ENCODE results near the gene MAPK14.

The MAPK14 gene

DNA sequence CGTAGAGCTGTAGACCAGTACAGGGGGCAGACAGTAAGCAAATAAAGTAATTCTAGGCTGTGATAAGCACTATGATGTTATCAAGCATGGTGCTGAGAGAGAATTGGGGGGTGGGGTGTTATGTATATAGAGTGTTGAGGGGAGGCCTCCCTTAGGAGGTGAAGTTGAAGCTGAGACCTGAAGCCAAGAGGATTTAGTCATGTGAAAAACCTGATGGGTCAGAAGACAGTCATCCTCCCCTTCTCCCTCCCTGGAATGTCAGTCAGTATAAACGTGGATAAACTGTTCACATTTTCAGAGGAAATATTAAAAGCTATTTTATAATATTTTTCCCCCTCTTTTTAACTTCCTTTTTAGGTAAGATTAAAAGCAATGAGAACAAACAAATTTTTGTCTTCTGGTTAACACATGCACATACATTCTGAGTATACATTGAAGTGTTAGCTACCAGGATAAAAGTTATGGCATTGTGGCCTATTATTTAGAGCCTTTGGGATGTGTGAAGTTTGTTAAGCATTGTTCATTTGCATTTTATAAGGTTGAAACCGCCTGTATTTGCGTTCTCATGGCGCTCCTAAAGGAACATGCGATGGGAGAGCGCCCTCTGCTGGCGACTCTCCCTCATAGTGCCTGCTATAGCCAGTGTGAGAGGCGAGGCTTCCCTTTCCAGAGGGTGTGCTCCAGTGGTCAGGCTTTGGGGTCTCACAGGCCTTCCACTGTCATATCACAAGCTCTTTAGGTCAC is 67.3 kb downstream of the MAPK14 start:
- H3K27ac Mint-ChIP-seq = peak overlapping the region; percentile 51
- no peak overlapping the region for H3K4me3 Mint-ChIP-seq
- H3K36me3 Mint-ChIP-seq (ENCODE audit: low read depth) = peaks cover 35% of the 10 kb centered on the region
- peaks cover 37% of the 10 kb centered on the region for H3K4me1 Mint-ChIP-seq (ENCODE audit: low read depth)
- no peaks in the 10 kb centered on the region for H3K9me3 Mint-ChIP-seq
- H3K27me3 Mint-ChIP-seq = no peaks in the 10 kb centered on the region

DNA sequence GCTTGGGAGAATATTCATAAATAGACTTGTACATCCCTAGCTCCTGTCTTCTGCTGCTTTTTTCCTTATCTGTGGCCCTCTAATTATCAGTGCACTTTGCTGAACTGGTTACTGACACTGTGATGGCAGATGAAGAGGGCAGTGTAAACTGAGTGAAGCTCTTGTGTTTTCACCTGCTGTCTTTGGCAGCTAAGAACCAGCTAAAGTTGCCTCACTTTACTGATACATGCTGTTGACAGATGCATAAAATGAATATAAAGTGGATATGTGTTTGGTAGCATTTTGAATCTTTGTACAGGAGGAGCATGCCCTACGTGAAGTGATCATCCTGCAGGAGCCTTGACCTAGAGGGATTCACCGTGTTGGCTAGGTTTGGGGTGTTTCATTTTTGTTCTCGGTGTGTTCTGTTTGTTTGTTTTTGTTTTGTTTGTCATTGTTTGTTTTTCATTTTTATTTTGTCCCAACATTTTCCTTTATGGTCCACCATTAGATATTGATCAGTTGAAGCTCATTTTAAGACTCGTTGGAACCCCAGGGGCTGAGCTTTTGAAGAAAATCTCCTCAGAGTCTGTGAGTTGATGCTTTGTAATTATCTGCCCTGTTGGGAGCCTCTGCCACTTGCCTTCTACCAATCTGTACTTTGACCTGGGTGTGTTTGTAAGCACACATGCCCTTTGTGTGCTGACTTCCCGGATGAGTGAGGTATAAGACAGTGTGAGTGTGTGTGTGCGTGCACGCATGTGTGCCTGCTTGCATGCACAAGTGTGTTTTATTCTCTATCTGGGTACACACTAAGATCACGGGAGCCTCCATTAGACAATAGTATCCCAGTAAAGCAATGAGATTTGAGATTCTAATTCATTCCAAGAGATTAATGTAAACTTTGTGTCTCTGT is 68.1 kb downstream of the MAPK14 start:
- Mint-ChIP-seq H3K36me3 (ENCODE audit: low read depth) (peaks cover 35% of the 10 kb centered on the region), H3K27me3 (no peaks in the 10 kb centered on the region), H3K27ac (no peak overlapping the region), H3K4me3 (no peak overlapping the region), H3K9me3 (no peaks in the 10 kb centered on the region), H3K4me1 (ENCODE audit: low read depth) (peaks cover 45% of the 10 kb centered on the region)

DNA sequence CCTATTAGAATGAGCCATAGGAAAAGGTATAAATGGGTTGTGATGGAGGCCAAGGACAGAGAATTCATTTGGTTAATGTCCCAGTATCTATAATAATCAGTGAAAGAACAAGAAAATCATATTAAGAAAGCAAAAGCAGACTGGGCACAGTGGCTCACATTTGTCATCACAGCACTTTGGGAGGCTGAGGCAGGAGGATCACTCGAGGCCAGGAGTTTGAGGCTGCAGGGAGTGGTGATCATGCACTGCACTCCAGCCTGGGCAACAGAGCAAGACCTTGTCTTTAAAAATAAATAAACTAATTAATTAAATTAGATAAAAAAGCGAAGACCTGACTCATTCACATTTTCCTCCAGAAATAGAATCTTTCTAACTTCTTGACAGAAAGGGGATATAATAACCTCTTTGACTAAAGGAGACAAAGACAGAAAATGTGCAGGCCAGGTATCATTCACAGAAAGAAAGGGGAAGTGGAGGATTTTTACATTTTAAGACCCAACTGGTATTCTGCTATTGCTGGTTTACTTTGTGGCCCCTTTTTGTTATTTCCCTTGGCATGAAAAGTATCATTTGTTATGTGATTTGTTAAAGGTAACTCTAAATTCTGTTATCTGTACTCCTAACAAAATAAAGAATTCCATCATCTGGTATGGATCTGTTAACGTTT is 70.8 kb downstream of the MAPK14 start:
- Mint-ChIP-seq H3K9me3 (no peaks in the 10 kb centered on the region), H3K36me3 (ENCODE audit: low read depth) (peaks cover 21% of the 10 kb centered on the region), H3K4me1 (ENCODE audit: low read depth) (peaks cover 43% of the 10 kb centered on the region), H3K27ac (peak overlapping the region; percentile 32), H3K27me3 (no peaks in the 10 kb centered on the region), H3K4me3 (no peak overlapping the region)

DNA sequence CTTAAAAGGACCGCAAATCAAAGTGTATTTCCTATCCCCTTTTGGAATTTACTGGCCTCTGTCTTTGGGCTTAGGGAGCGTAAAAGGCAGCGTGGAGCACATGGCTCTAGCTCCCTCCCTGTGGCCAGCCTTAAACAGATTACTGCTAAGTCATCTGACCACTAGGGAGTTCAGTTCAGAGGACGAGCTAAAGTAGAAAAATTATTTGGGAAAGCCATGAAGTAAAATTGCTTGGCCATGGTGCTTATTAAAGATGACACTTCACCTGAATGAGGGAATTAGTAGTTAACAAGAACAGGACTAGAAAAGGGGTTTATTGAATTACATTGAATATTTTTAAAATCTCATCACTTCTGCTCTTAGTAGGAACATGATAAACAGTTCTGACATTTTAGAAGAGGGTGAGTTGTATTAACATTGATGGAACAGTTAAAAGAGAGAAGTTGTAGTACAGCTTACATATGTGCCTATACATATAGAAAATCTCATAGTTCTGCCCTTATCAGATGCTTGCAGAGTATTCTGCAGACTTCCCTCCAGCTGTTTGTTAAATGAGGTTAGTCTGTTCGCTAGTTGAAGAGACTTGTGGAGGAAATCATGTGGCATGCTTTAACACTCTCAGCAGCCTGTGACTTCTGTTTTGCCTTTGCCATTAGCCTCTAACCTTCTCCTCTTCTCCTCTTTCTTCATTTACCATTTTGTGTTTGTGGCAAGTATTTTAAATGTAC is 71.5 kb downstream of the MAPK14 start:
- H3K4me1 Mint-ChIP-seq (ENCODE audit: low read depth) = peaks cover 43% of the 10 kb centered on the region
- no peak overlapping the region for H3K4me3 Mint-ChIP-seq
- no peaks in the 10 kb centered on the region for H3K9me3 Mint-ChIP-seq
- H3K27me3 Mint-ChIP-seq = no peaks in the 10 kb centered on the region
- H3K27ac Mint-ChIP-seq = peak overlapping the region; percentile 32
- peaks cover 27% of the 10 kb centered on the region for H3K36me3 Mint-ChIP-seq (ENCODE audit: low read depth)

DNA sequence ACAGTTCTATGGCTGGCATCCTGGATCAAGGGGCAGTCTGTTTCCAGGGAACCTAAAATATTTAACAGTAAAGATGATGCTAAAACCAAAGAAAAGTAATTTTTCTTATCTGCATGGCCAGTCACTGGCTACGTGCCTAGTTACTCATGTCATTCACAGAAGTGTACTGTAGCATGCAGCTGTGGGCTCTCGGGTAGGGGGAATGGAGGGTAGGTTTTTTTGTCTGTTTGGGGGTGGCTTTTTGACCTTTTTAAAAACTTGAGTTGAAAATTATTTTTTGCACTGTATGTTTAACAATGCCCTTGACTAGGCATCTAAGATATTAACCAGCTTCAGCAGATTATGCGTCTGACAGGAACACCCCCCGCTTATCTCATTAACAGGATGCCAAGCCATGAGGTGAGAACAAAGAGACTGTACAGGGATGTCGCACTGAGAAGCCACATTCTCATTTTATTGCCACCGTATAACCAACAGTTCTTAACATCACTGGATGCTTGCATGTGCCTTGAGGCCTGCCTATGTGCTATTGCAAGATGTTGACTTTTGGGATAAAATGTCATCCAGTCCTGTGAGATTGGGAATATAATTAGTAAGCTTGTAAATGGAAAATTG is 72.4 kb downstream of the MAPK14 start:
- Mint-ChIP-seq H3K4me1 (ENCODE audit: low read depth) (peaks cover 37% of the 10 kb centered on the region), H3K27ac (peak overlapping the region; percentile 23), H3K9me3 (no peaks in the 10 kb centered on the region), H3K27me3 (no peaks in the 10 kb centered on the region), H3K4me3 (no peak overlapping the region), H3K36me3 (ENCODE audit: low read depth) (peaks cover 35% of the 10 kb centered on the region)

GRCh38 chr6:36101691-36102090 is 74.1 kb downstream of the MAPK14 start:
- H3K27me3 Mint-ChIP-seq = no peaks in the 10 kb centered on the region
- H3K36me3 Mint-ChIP-seq (ENCODE audit: low read depth) = peaks cover 31% of the 10 kb centered on the region
- H3K27ac Mint-ChIP-seq = no peak overlapping the region
- H3K9me3 Mint-ChIP-seq = no peaks in the 10 kb centered on the region
- H3K4me3 Mint-ChIP-seq = no peak overlapping the region
- H3K4me1 Mint-ChIP-seq (ENCODE audit: low read depth) = peaks cover 31% of the 10 kb centered on the region

DNA sequence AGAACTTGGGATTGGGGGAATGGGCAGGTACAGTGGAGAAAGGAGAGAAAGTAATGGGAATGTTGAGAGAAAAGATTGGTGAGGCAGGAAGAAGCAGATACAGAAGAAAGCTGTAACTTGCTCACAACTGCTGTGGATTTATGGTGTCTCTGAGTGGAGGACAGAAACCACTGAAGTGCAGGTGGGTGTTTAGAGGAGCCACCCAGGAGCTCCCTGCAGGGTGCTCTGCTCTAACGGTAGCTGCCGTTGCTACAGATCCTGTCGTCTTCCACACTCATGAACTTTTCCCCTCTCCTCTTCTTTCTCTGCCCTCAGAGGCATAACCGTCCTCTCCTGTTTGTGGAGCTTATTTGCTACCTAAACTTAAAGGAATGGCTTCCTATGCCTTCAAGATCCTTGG is 75.2 kb downstream of the MAPK14 start:
- Mint-ChIP-seq H3K4me3 (no peak overlapping the region), H3K9me3 (no peaks in the 10 kb centered on the region), H3K27ac (no peak overlapping the region), H3K27me3 (no peaks in the 10 kb centered on the region), H3K36me3 (ENCODE audit: low read depth) (peaks cover 37% of the 10 kb centered on the region), H3K4me1 (ENCODE audit: low read depth) (peaks cover 37% of the 10 kb centered on the region)

DNA sequence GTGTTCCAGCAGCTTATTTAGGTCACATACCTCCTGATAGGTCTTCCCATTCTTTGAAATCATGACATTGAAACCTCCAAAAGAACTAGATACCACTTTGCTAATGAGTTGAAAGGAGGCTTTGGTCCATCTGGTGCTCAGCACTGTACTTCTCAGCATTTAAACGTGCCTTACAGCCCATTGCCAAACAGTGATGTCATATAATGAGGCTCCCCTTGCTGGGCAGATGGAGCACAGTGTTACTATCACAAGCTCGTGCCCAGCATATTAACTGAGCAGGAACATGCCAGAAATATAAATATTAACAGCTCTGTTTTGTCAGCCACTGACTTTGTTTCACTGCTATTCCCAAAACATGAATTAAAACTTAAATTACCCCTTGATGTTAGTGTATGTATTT is 77.2 kb downstream of the MAPK14 start:
- no peak overlapping the region for H3K4me3 Mint-ChIP-seq
- peaks cover 38% of the 10 kb centered on the region for H3K4me1 Mint-ChIP-seq (ENCODE audit: low read depth)
- no peaks in the 10 kb centered on the region for H3K9me3 Mint-ChIP-seq
- no peak overlapping the region for H3K27ac Mint-ChIP-seq
- H3K36me3 Mint-ChIP-seq (ENCODE audit: low read depth) = peaks cover 51% of the 10 kb centered on the region
- H3K27me3 Mint-ChIP-seq = no peaks in the 10 kb centered on the region

GRCh38 chr6:36109092-36109491 is 81.5 kb downstream of the MAPK14 start:
- H3K36me3 Mint-ChIP-seq (ENCODE audit: low read depth) = peaks cover 52% of the 10 kb centered on the region
- no peaks in the 10 kb centered on the region for H3K27me3 Mint-ChIP-seq
- no peaks in the 10 kb centered on the region for H3K9me3 Mint-ChIP-seq
- H3K4me1 Mint-ChIP-seq (ENCODE audit: low read depth) = peaks cover 48% of the 10 kb centered on the region
- H3K4me3 Mint-ChIP-seq = no peak overlapping the region
- H3K27ac Mint-ChIP-seq = peak overlapping the region; percentile 62

GRCh38 chr6:36110050-36110449 is 82.4 kb downstream of the MAPK14 start:
- no peak overlapping the region for H3K4me3 Mint-ChIP-seq
- peaks cover 58% of the 10 kb centered on the region for H3K4me1 Mint-ChIP-seq (ENCODE audit: low read depth)
- H3K9me3 Mint-ChIP-seq = no peaks in the 10 kb centered on the region
- peak overlapping the region; percentile 6 for H3K27ac Mint-ChIP-seq
- peaks cover 43% of the 10 kb centered on the region for H3K36me3 Mint-ChIP-seq (ENCODE audit: low read depth)
- no peaks in the 10 kb centered on the region for H3K27me3 Mint-ChIP-seq

- Mint-ChIP-seq H3K4me3 (no peak overlapping the region), H3K36me3 (ENCODE audit: low read depth) (peaks cover 41% of the 10 kb centered on the region), H3K27ac (no peak overlapping the region), H3K27me3 (no peaks in the 10 kb centered on the region), H3K4me1 (ENCODE audit: low read depth) (peaks cover 66% of the 10 kb centered on the region), H3K9me3 (no peaks in the 10 kb centered on the region)
Measured at GRCh38 chr6:36110863-36111262, 83.3 kb downstream of the MAPK14 start.

GRCh38 chr6:36111526-36111925 is 83.9 kb downstream of the MAPK14 start:
- Mint-ChIP-seq H3K4me1 (ENCODE audit: low read depth) (peaks cover 72% of the 10 kb centered on the region), H3K9me3 (no peaks in the 10 kb centered on the region), H3K4me3 (no peak overlapping the region), H3K27ac (no peak overlapping the region), H3K36me3 (ENCODE audit: low read depth) (peaks cover 41% of the 10 kb centered on the region), H3K27me3 (no peaks in the 10 kb centered on the region)

- Mint-ChIP-seq H3K9me3 (no peaks in the 10 kb centered on the region), H3K4me3 (no peak overlapping the region), H3K4me1 (ENCODE audit: low read depth) (peaks cover 79% of the 10 kb centered on the region), H3K27me3 (no peaks in the 10 kb centered on the region), H3K36me3 (ENCODE audit: low read depth) (peaks cover 36% of the 10 kb centered on the region), H3K27ac (no peak overlapping the region)
Measured at GRCh38 chr6:36113049-36113448, 85.4 kb downstream of the MAPK14 start.

DNA sequence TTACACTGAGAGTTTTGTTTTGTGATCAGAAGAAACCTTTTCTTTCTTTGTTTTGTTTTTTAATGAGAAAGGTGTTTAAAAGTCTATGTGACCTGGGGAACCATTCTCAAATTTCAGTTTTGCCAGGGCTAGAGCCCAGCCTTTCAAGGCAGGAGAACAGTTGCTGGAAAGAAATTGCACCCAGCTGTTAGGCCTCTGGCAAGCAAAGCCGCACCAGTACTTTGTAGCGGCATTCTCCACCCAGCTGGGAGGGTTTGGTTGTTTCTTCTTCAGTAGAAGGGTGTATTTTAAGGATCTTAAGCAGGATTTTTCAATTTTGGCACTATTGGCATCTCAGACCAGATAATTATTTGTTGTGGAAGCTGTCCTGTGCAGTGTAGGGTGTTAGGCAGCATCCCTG is 86.1 kb downstream of the MAPK14 start:
- Mint-ChIP-seq H3K36me3 (ENCODE audit: low read depth) (peaks cover 30% of the 10 kb centered on the region), H3K4me3 (no peak overlapping the region), H3K9me3 (no peaks in the 10 kb centered on the region), H3K27me3 (no peaks in the 10 kb centered on the region), H3K27ac (peak overlapping the region; percentile 45), H3K4me1 (ENCODE audit: low read depth) (peaks cover 79% of the 10 kb centered on the region)
